ENCODE measurements around the gene GFM2.

DNA sequence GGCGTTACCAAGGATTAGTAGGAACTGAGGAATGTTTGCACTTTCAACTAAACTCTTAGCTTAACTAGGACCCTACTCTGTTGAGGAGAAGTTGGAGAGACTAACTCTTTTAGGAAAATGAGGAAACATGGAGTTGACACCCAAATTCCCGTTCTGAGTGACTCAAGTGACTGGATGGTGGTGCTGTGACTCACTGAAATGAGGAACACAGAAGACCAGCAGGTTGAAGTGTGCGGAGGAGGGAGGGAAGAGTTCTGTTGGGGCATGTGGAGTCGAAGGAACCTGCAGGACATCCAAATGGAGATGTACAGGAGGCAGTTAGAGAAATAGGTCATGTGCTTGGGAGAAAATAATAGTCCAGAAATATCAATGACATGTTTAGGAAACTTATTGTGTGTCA lies 73.7 kb downstream of the GFM2 start:
- TF ChIP-seq, protein P1, sequence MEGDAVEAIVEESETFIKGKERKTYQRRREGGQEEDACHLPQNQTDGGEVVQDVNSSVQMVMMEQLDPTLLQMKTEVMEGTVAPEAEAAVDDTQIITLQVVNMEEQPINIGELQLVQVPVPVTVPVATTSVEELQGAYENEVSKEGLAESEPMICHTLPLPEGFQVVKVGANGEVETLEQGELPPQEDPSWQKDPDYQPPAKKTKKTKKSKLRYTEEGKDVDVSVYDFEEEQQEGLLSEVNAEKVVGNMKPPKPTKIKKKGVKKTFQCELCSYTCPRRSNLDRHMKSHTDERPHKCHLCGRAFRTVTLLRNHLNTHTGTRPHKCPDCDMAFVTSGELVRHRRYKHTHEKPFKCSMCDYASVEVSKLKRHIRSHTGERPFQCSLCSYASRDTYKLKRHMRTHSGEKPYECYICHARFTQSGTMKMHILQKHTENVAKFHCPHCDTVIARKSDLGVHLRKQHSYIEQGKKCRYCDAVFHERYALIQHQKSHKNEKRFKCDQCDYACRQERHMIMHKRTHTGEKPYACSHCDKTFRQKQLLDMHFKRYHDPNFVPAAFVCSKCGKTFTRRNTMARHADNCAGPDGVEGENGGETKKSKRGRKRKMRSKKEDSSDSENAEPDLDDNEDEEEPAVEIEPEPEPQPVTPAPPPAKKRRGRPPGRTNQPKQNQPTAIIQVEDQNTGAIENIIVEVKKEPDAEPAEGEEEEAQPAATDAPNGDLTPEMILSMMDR (IDR thresholded peaks at IDR 0.05; ENCODE audit: insufficient read depth, low read length), result no peak
- TF ChIP-seq POLR2AphosphoS5 (IDR thresholded peaks at IDR 0.05; ENCODE audit: low read depth) (no peak), GABPA (IDR thresholded peaks at IDR 0.05; ENCODE audit: low read depth) (no peak)
